Heart right ventricle (tissue), 16 donors: Measurements from ENCODE around the gene COPZ1. TPM values are rescaled to one million over a fixed set of nuclear protein-coding genes. Genes with fewer than 3 reads are reported as not detected.
A peak's percentile ranks its signal among the peaks of the same experiment; 100 is the strongest.

Experiments
- ATAC-seq, 8 donors: fragments of 200-7000 bp; cut with Tn5 transposase; one replicate each; pipeline ENCODE4 v1.9.1; 2020; ENCODE audit warnings: mild to moderate bottlenecking in 8 of 8, moderate library complexity in 8 of 8, moderate number of reproducible peaks in 1 of 8
- DNase-seq, 2 donors: peaks; one replicate each; pipeline ENCODE4 v3.0.0-alpha.2; 2020
- H3K27ac ChIP-seq, 10 donors: fragments of 200-600 bp; sonication (generic) in 2 of 10; one replicate each; pipeline versions ENCODE4 v1.5.0 to v1.8.0; 2020 to 2022; ENCODE audit warnings: mild to moderate bottlenecking in 3 of 10
- H3K27me3 ChIP-seq, 7 donors: fragments of 200-600 bp; one replicate each; pipeline ENCODE4 v1.8.0; 2021 to 2022; ENCODE audit warnings: mild to moderate bottlenecking in 2 of 7
- H3K36me3 ChIP-seq, 9 donors: fragments of 200-600 bp; sonication (generic) in 1 of 9; one replicate each; pipeline versions ENCODE4 v1.5.0 to v1.8.0; 2020 to 2022; ENCODE audit warnings: mild to moderate bottlenecking in 2 of 9
- H3K4me1 ChIP-seq, 9 donors: fragments of 200-600 bp; sonication (generic) in 1 of 9; one replicate each; pipeline versions ENCODE4 v1.5.0 to v1.8.0; 2020 to 2022; ENCODE audit warnings: mild to moderate bottlenecking in 4 of 9
- H3K4me3 ChIP-seq, 10 donors: fragments of 200-600 bp; sonication (generic) in 2 of 10; one replicate each; pipeline versions ENCODE4 v1.5.0 to v1.8.0; 2020 to 2022; ENCODE audit warnings: mild to moderate bottlenecking in 7 of 10, moderate library complexity in 2 of 10
- H3K9me3 ChIP-seq, 11 donors: fragments of 200-600 bp in 10 of 11; sonication (generic) in 2 of 11; one replicate each; pipeline versions ENCODE4 v1.5.0 to v1.8.0; 2013 to 2022; ENCODE audit warnings: mild to moderate bottlenecking in 2 of 11, control low read depth in 1 of 11, moderate library complexity in 1 of 11
- CTCF ChIP-seq, 9 donors: fragments of 200-600 bp; sonication (generic) in 2 of 9; IDR thresholded peaks; one replicate each; pipeline versions ENCODE4 v1.5.0 to v1.8.0; 2021 to 2022; ENCODE audit warnings: antibody characterized with exemption in 9 of 9, mild to moderate bottlenecking in 5 of 9, moderate library complexity in 1 of 9
- WGBS, 2 donors: extraction: QIAGEN DNeasy Blood & Tissue Kit; methylation state at CpG; one replicate each; pipeline ENCODE4 v1.1.7; 2013; ENCODE audit warnings: inconsistent platforms in 1 of 2; 5-methylcytosine and 5-hydroxymethylcytosine counted together
- intact Hi-C, 10 donors: fragments of 100-400 bp; cut with DNase I; formaldehyde crosslinking; loops; one replicate each; pipeline versions ENCODE4 v1.11.1 to v1.14.2; 2022
- microRNA-seq, 2 donors: library from miRNA; unstranded; fragments of <30 nt; microRNA quantifications; one replicate each; pipeline ENCODE4 v1.2.0, GENCODE V29; 2021
- polyA plus RNA-seq, 2 donors: library from polyadenylated mRNA; stranded (reverse); fragments of 200-250 nt; gene quantifications; one replicate each; pipeline ENCODE4 v1.2.3, GENCODE V29; 2013
- total RNA-seq, 10 donors: library from RNA; stranded (reverse); fragmentation: NEBNext Ultra II Directional in 3 of 10; extraction: Animal tissue kit (Norgen Biotek cat#: 25700) in 3 of 10; gene quantifications; one replicate each; pipeline versions ENCODE4 v1.2.1 to v1.2.4, GENCODE V29; 2021 to 2023
- donor health status: Arrhythmogenic right ventricular cardiomyopathy.
- donor health status: ischemic (EF 13 %, LVEDD 7.1; RV severe dilation, severe dysfunction).
- donor health status: healthy with polysubstance abuse.
- donor health status: DM: no; HTN: yes; CAD: no.
- donor health status: DM: no; HTN: no; CAD: no.
- donor health status: ischemic (EF 25% LVEDD 6.9; RV normal size, moderate dysfunction).
- donor health status: ischemic (EF 25% LVEDD 5.7; RV mildly dilated, moderate dysfunction).
- donor health status: healthy.
- donor health status: DM: yes; HTN: yes; CAD: no.
- donor health status: Ischemic cardiomyopathy.
- donor health status: ischemic (EF 35%, LVEDD 5.7; RV mildly dilated, moderate dysfunction).
- donor health status: nonischemic (EF 11% LVEDD 7.7; RV severe dilation, severe dysfunction).
- donor health status: DM: yes; HTN: yes; CAD: no.
- donor health status: PGD.
- donor health status: ischemic (EF 29% LVEDD 5.4; RV normal size, mild dysfunction).
- donor health status: nonischemic (EF 23%, LVEDD 6.1; RV moderate dilation, normal function).

The COPZ1 gene
- total and polyA plus RNA-seq, 12 donors: 64.0 to 152 (median 131) TPM

DNA sequence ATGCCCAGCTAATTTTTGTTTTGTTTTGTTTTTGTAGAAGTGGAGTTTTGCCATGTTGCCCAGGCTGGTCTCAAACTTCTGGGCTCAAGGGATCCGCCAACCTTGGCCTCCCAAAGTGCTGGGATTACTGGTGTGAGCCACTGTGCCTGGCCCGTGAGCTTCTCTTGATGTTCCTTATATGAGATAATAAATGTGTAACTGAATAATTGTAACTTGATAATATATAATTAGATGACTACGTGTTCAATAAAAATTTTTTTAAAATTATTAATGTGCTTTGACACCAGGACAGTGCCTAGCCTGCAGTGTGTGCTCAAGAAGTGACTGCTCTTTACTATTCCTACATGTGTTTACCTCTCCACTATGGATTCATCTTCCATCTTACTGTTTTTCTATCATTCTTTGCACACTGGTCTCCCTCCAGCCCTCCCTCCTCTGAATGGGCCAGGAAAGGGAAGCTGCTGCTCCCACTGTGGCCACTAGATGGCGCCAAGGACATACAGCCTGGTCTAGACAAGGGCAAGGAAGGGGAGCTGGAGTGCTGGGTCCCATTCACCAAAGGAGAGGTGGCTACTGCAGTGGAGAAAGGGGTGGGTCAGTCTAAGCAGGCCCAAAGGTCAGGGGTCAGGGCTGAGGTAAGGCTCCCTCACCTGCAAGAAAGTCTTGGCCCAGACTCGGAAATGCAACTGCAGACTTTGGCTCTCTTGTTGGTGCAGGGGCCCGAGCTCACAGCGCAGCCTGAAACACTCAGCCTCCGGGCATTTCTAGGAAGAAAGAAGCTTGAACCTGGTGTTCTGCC, 74.3 kb downstream of the COPZ1 start:
- 78 to 79% methylated on average over 8 of the region's 8 CpGs for WGBS, 2 donors
- peak; percentile 91 to 100 (median 99) for TF ChIP-seq CTCF (IDR thresholded peaks at IDR 0.05)
- ATAC-seq (peak; percentile 80 to 89 (median 86)), DNase-seq (peak; percentile 87)
- Histone ChIP-seq H3K36me3 (peaks cover 0 to 100% (median 68%) of the 10 kb centered on the region in 9 donors), H3K4me3 (no peak overlapping the region), H3K27ac (no peak overlapping the region), H3K4me1 (peaks cover 0 to 13% (median 3%) of the 10 kb centered on the region in 9 donors), H3K9me3 (no peaks in the 10 kb centered on the region), H3K27me3 (no peaks in the 10 kb centered on the region)
- intact Hi-C loops: loop anchor here in 7 of 10 donors (1.0 to 2.0 kb wide), 3 partner anchors 38 to 43 kb away; no protein-coding TSS in a partner anchor

DNA sequence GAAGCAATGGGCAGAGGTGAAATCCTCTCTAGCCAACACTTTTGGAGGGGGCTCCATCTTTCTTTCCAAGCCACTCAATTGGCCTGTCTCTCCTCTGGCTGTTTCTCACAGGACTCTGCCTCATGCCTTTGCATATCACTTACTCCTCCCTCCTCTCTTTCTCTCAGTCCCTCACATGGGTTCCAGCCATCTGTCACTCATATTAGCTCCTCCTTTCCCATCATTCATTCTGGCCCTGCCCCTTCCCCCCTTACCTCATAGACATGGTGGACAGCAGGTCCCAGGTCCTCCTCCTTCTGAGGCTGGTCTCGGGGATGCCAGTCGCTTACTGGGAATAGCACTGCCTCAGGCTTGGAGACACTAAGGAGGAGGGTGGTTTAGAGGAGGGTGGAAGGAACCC, 76.2 kb downstream of the COPZ1 start:
- intact Hi-C loops: loop anchor here in 2 of 10 donors (2.0 kb wide), 1 partner anchor 38 kb away; no protein-coding TSS in a partner anchor
- Histone ChIP-seq H3K27ac (no peak overlapping the region), H3K36me3 (peaks cover 0 to 100% (median 76%) of the 10 kb centered on the region in 9 donors), H3K4me1 (peaks cover 0 to 11% (median 0%) of the 10 kb centered on the region in 9 donors), H3K4me3 (no peak overlapping the region), H3K27me3 (no peaks in the 10 kb centered on the region), H3K9me3 (no peaks in the 10 kb centered on the region)
- DNase-seq: no peak
- no peak for ATAC-seq
- 88 to 90% methylated on average over 2 of the region's 2 CpGs for WGBS, 2 donors
- TF ChIP-seq CTCF (IDR thresholded peaks at IDR 0.05): no peak

Small RNA genes lying within 50 kb of the gene (microRNA-seq; reads per million reads assigned to microRNA genes)
- gene MIR148B: 372 to 457 reads per million in 2 donors

Other genes with a start within 250 kb of the COPZ1 start
- 10 to 100 TPM in 9 of 10 donors, 1 to 10 TPM in 1; 8.8 to 20.7 (median 13.8) TPM for gene SMUG1, start 136.1 kb upstream of the COPZ1 start, total RNA-seq
- 10 to 100 TPM; 16.2 to 28.8 TPM for gene SMUG1, start 136.1 kb upstream of the COPZ1 start, polyA plus RNA-seq
- 10 to 100 TPM; 44.4 to 53.5 (median 49.7) TPM for gene CBX5, start 45.0 kb upstream of the COPZ1 start, total RNA-seq
- 10 to 100 TPM; 13.4 to 19.2 TPM for gene CBX5, start 45.0 kb upstream of the COPZ1 start, polyA plus RNA-seq
- gene HNRNPA1, start 44.4 kb upstream of the COPZ1 start, total RNA-seq: 100 to 1,000 TPM; 419 to 538 (median 462) TPM
- gene HNRNPA1, start 44.4 kb upstream of the COPZ1 start, polyA plus RNA-seq: 100 to 1,000 TPM; 353 to 641 TPM
- gene NFE2, start 24.1 kb upstream of the COPZ1 start, total RNA-seq: 1 to 10 TPM in 1 of 10 donors, under 1 TPM in 8, not detected in 1; 0.17 to 1.4 (median 0.50) TPM
- under 1 TPM in 1 of 2 donors, not detected in 1; 0.28 TPM for gene NFE2, start 24.1 kb upstream of the COPZ1 start, polyA plus RNA-seq
- gene GPR84, start 39.4 kb downstream of the COPZ1 start, total RNA-seq: 1 to 10 TPM in 1 of 10 donors, under 1 TPM in 3, not detected in 6; 0.15 to 2.9 (median 0.25) TPM
- gene GPR84, start 39.4 kb downstream of the COPZ1 start, polyA plus RNA-seq: under 1 TPM in 1 of 2 donors, not detected in 1; 0.45 TPM
- 10 to 100 TPM in 2 of 10 donors, 1 to 10 TPM in 8; 3.8 to 19.1 (median 4.8) TPM for gene ZNF385A, start 59.6 kb downstream of the COPZ1 start, total RNA-seq
- 10 to 100 TPM in 1 of 2 donors, 1 to 10 TPM in 1; 8.1 to 10.5 TPM for gene ZNF385A, start 59.6 kb downstream of the COPZ1 start, polyA plus RNA-seq
- 10 to 100 TPM; 35.7 to 86.1 (median 48.8) TPM for gene ITGA5, start 94.1 kb downstream of the COPZ1 start, total RNA-seq
- 100 to 1,000 TPM in 1 of 2 donors, 10 to 100 TPM in 1; 31.9 to 154 TPM for gene ITGA5, start 94.1 kb downstream of the COPZ1 start, polyA plus RNA-seq
- under 1 TPM in 2 of 10 donors, not detected in 8; 0.38 to 0.65 TPM for gene GTSF1, start 148.5 kb downstream of the COPZ1 start, total RNA-seq
- under 1 TPM in 1 of 2 donors, not detected in 1; 0.07 TPM for gene GTSF1, start 148.5 kb downstream of the COPZ1 start, polyA plus RNA-seq
- gene NCKAP1L, start 172.6 kb downstream of the COPZ1 start, total RNA-seq: 10 to 100 TPM in 2 of 10 donors, 1 to 10 TPM in 8; 1.4 to 33.8 (median 2.7) TPM
- 1 to 10 TPM; 1.7 to 2.3 TPM for gene NCKAP1L, start 172.6 kb downstream of the COPZ1 start, polyA plus RNA-seq
- gene PDE1B, start 224.5 kb downstream of the COPZ1 start, total RNA-seq: 1 to 10 TPM in 8 of 10 donors, under 1 TPM in 2; 0.79 to 8.1 (median 1.9) TPM
- 1 to 10 TPM; 4.7 to 5.3 TPM for gene PDE1B, start 224.5 kb downstream of the COPZ1 start, polyA plus RNA-seq